NCI-H1694 (cell line): ENCODE measurements around the gene KRTAP5-1.

ENCODE experiments used
- DNase-seq: peaks from one replicate; lab custom pipeline; 2025; lab: John Stamatoyannopoulos, UW

The KRTAP5-1 gene

GRCh38 chr11:1542267-1542666, 42.8 kb downstream of the KRTAP5-1 start:
- DNase-seq = no peak

GRCh38 chr11:1541474-1542204, 43.4 kb downstream of the KRTAP5-1 start:
- no peak for DNase-seq

DNA sequence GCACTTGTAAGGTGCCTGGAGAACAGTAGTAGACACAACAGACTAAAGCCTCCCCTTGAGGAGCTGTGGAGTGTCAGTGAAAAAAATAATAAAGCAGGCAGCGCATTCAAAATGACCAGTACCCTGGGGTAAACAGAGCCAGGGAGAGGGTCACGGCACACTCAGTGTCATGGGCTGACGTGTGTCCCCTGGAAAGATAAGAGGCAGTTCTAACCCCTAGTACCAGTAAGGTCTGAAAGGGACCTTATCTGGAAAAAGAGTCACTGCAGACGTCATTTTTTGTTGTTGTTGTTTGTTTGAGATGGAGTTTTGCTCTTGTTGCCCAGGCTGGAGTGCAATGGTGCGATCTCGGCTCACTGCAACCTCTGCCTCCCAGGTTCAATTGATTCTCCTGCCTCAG, 45.0 kb downstream of the KRTAP5-1 start:
- no peak for DNase-seq

- no peak for DNase-seq
These were observed 46.9 kb downstream of the KRTAP5-1 start for GRCh38 chr11:1538153-1538552.

GRCh38 chr11:1536065-1536843, 48.8 kb downstream of the KRTAP5-1 start:
- no peak for DNase-seq

DNA sequence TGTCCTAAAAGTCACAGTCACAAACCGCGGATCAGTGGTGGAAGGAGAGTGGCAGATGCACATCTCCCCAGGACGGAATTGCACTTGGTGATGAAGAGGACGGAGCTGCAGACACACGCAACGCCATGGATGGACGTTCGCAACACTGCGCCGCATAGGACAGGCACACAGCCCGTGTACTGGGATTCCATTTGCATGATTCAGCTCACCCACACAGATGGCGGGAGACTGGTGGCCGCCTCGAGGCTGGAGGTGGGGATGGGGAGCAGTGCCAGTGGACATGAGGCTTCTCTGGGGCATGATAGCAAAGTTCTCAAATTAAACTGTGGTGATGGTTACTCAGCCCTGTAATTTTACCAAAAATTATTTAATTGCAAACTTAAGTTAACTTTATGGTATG, 50.4 kb downstream of the KRTAP5-1 start:
- DNase-seq = no peak
